ENCODE data around the gene FGF14.

FGF14 gene

GRCh38 chr13:102234618-102235017 is 167.2 kb downstream of the FGF14 start:
- TF ChIP-seq CTCF (IDR thresholded peaks at IDR 0.05), result no peak

GRCh38 chr13:102233566-102234208 is 168.2 kb downstream of the FGF14 start:
- TF ChIP-seq CTCF (IDR thresholded peaks at IDR 0.05), result no peak
- no peak overlapping the region for H3K4me3 ChIP-seq
- DNase-seq (ENCODE audit: low spot score), result no peak
- no peak overlapping the region for H3K27ac ChIP-seq

More at GRCh38 chr13:102234618-102235017, 167.2 kb downstream of the FGF14 start:
- Histone ChIP-seq H3K4me3 (no peak overlapping the region), H3K27ac (no peak overlapping the region)
- DNase-seq (ENCODE audit: low spot score), result no peak

GRCh38 chr13:102231479-102231878 is 170.4 kb downstream of the FGF14 start:
- TF ChIP-seq CTCF (IDR thresholded peaks at IDR 0.05), result no peak
- H3K27ac ChIP-seq, result no peak overlapping the region
- no peak for DNase-seq (ENCODE audit: low spot score)
- H3K4me3 ChIP-seq, result no peak overlapping the region

GRCh38 chr13:102227741-102228140 is 174.1 kb downstream of the FGF14 start:
- no peak for TF ChIP-seq CTCF (IDR thresholded peaks at IDR 0.05)
- H3K4me3 ChIP-seq, result no peak overlapping the region
- H3K27ac ChIP-seq, result no peak overlapping the region
- no peak for DNase-seq (ENCODE audit: low spot score)

- Histone ChIP-seq H3K27ac (no peak overlapping the region), H3K4me3 (no peak overlapping the region)
- no peak for DNase-seq (ENCODE audit: low spot score)
- TF ChIP-seq CTCF (IDR thresholded peaks at IDR 0.05), result no peak
Measured at GRCh38 chr13:102226591-102226990, 175.3 kb downstream of the FGF14 start.

- Histone ChIP-seq H3K27ac (no peak overlapping the region), H3K4me3 (no peak overlapping the region)
- no peak for TF ChIP-seq CTCF (IDR thresholded peaks at IDR 0.05)
- no peak for DNase-seq (ENCODE audit: low spot score)
Measured at GRCh38 chr13:102225892-102226291, 176.0 kb downstream of the FGF14 start.

GRCh38 chr13:102220681-102221228 is 181.1 kb downstream of the FGF14 start:
- Histone ChIP-seq H3K27ac (no peak overlapping the region), H3K4me3 (no peak overlapping the region)
- TF ChIP-seq CTCF (IDR thresholded peaks at IDR 0.05), result no peak
- no peak for DNase-seq (ENCODE audit: low spot score)

Measured in coronary artery (tissue), 2 donors.